Measurements from ENCODE around the gene ROS1.

ROS1 gene

DNA sequence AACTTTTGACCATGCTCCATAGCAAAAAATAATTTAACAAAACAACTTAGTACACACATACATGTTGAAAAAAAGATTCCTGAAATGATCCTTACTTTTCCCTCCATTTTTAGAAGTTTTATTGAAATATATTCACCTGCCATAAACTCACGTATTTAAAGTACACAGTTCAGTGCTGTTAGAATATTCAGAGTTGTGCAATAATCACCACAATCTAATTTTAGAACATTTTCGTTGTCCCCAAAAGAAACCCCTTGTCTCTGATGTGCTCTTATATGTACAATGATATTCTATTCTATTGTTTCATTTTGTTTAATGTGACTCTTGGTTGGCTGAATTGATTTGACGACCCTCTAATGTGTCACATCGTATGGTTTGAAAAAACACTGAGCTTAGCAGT lies 15.9 kb downstream of the ROS1 start:
- Histone ChIP-seq H3K27me3 (ENCODE audit: insufficient read depth, insufficient read length) (no peaks in the 10 kb centered on the region), H3K9me3 (ENCODE audit: insufficient read depth, low read length) (no peaks in the 10 kb centered on the region), H3K36me3 (ENCODE audit: insufficient read depth, insufficient read length, low read length) (no peaks in the 10 kb centered on the region), H3K9ac (ENCODE audit: insufficient read length, low read depth) (no peak overlapping the region), H3K4me1 (ENCODE audit: insufficient read depth, insufficient read length) (no peaks in the 10 kb centered on the region), H3K4me3 (ENCODE audit: insufficient read length, low read depth) (no peak overlapping the region)
- TF ChIP-seq YY1 (IDR thresholded peaks at IDR 0.05; ENCODE audit: insufficient read depth, insufficient read length) (no peak), SUZ12 (IDR thresholded peaks at IDR 0.05; ENCODE audit: extremely low read depth, insufficient read depth, insufficient read length) (no peak), ZNF274 (IDR thresholded peaks at IDR 0.05; ENCODE audit: low read depth, low read length) (no peak)
- DNase-seq (ENCODE audit: low read depth, low spot score) = no peak

DNA sequence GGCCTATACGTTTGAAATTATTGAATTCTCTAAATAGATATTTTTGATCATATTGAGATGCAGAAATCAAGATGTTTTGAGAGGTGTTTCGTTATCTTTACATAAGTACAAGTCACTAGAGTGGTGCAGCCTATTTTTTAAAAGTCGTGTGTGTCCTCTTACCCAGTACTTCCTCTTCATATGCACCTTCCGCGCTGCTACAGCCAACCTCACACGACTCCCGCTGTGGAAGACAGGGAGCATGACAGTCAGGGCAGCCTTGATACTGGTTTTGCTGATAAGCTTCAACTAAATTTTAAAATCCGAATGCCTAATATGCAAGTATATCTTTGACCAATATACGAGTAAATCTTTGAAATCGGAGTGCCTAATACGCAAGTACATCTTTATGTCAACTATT lies 16.3 kb downstream of the ROS1 start:
- DNase-seq (ENCODE audit: low read depth, low spot score) = no peak
- TF ChIP-seq ZNF274 (IDR thresholded peaks at IDR 0.05; ENCODE audit: low read depth, low read length) (no peak), YY1 (IDR thresholded peaks at IDR 0.05; ENCODE audit: insufficient read depth, insufficient read length) (no peak), SUZ12 (IDR thresholded peaks at IDR 0.05; ENCODE audit: extremely low read depth, insufficient read depth, insufficient read length) (no peak)
- Histone ChIP-seq H3K4me1 (ENCODE audit: insufficient read depth, insufficient read length) (no peaks in the 10 kb centered on the region), H3K9ac (ENCODE audit: insufficient read length, low read depth) (no peak overlapping the region), H3K27me3 (ENCODE audit: insufficient read depth, insufficient read length) (no peaks in the 10 kb centered on the region), H3K36me3 (ENCODE audit: insufficient read depth, insufficient read length, low read length) (no peaks in the 10 kb centered on the region), H3K9me3 (ENCODE audit: insufficient read depth, low read length) (no peaks in the 10 kb centered on the region), H3K4me3 (ENCODE audit: insufficient read length, low read depth) (no peak overlapping the region)

DNA sequence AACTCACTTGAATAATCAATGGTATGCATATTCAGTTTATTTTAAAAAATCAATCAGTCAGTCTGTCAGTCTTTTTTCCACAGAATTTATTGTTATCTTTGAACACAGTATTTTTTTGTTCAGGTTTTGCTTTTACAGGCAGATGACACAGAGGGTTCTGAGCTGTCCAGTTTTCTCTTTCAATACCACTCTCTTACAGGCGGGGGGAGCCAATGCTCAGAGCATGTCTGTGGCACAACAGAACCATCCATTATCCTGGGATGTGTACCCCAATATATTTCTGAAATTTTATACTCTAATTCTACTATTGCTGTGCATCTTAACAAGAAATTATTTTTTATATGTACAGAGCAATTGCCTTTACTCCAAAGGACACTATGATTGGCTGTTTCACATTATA lies 21.2 kb downstream of the ROS1 start:
- TF ChIP-seq ZNF274 (IDR thresholded peaks at IDR 0.05; ENCODE audit: low read depth, low read length) (no peak), YY1 (IDR thresholded peaks at IDR 0.05; ENCODE audit: insufficient read depth, insufficient read length) (no peak), SUZ12 (IDR thresholded peaks at IDR 0.05; ENCODE audit: extremely low read depth, insufficient read depth, insufficient read length) (no peak)
- Histone ChIP-seq H3K4me1 (ENCODE audit: insufficient read depth, insufficient read length) (no peaks in the 10 kb centered on the region), H3K9ac (ENCODE audit: insufficient read length, low read depth) (no peak overlapping the region), H3K36me3 (ENCODE audit: insufficient read depth, insufficient read length, low read length) (no peaks in the 10 kb centered on the region), H3K27me3 (ENCODE audit: insufficient read depth, insufficient read length) (no peaks in the 10 kb centered on the region), H3K9me3 (ENCODE audit: insufficient read depth, low read length) (no peaks in the 10 kb centered on the region), H3K4me3 (ENCODE audit: insufficient read length, low read depth) (no peak overlapping the region)
- DNase-seq (ENCODE audit: low read depth, low spot score) = no peak

DNA sequence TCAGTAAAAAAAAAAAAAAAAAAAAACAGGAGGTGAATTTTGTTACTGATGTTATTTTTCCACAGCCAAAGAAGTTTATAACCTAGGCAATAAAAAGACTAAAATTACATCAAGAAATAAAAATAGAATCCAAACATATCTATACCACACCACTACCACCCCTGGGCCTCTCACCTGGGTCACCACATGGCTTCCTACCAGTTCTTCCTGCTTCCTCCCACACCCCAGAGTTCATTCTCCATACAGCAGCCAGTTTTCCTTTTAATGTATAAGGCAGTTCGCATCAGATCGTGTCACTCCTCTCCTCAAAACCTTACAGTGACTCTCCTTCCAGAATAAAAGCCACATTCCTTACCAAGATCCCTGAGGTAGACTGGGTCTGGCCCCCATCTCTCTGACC lies 23.9 kb downstream of the ROS1 start:
- Histone ChIP-seq H3K4me1 (ENCODE audit: insufficient read depth, insufficient read length) (no peaks in the 10 kb centered on the region), H3K27me3 (ENCODE audit: insufficient read depth, insufficient read length) (no peaks in the 10 kb centered on the region), H3K36me3 (ENCODE audit: insufficient read depth, insufficient read length, low read length) (no peaks in the 10 kb centered on the region), H3K9ac (ENCODE audit: insufficient read length, low read depth) (no peak overlapping the region), H3K4me3 (ENCODE audit: insufficient read length, low read depth) (no peak overlapping the region), H3K9me3 (ENCODE audit: insufficient read depth, low read length) (no peaks in the 10 kb centered on the region)
- TF ChIP-seq YY1 (IDR thresholded peaks at IDR 0.05; ENCODE audit: insufficient read depth, insufficient read length) = no peak
- no peak for TF ChIP-seq ZNF274 (IDR thresholded peaks at IDR 0.05; ENCODE audit: low read depth, low read length)
- TF ChIP-seq SUZ12 (IDR thresholded peaks at IDR 0.05; ENCODE audit: extremely low read depth, insufficient read depth, insufficient read length) = no peak
- DNase-seq (ENCODE audit: low read depth, low spot score) = no peak

DNA sequence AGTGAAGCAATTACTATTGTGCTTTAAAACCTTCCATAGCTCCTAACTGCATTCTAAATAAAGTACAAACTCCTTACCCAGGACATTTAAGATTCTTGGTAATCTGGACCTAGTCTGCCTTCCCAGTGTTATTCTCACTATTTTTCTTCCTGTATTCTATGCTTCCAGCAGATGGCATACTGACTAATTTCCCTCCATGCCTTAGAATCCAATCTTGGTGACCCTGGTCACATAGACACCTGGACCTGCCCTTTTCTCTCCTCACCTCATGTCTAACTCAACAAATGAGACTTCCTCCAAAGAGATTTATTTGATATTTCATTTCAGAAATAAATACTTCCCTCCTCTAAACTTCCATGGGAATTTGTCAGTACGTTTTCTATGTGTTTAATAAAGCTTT lies 25.8 kb downstream of the ROS1 start:
- Histone ChIP-seq H3K9me3 (ENCODE audit: insufficient read depth, low read length) (no peaks in the 10 kb centered on the region), H3K27me3 (ENCODE audit: insufficient read depth, insufficient read length) (no peaks in the 10 kb centered on the region), H3K36me3 (ENCODE audit: insufficient read depth, insufficient read length, low read length) (no peaks in the 10 kb centered on the region), H3K4me1 (ENCODE audit: insufficient read depth, insufficient read length) (no peaks in the 10 kb centered on the region), H3K4me3 (ENCODE audit: insufficient read length, low read depth) (no peak overlapping the region), H3K9ac (ENCODE audit: insufficient read length, low read depth) (no peak overlapping the region)
- no peak for TF ChIP-seq YY1 (IDR thresholded peaks at IDR 0.05; ENCODE audit: insufficient read depth, insufficient read length)
- TF ChIP-seq SUZ12 (IDR thresholded peaks at IDR 0.05; ENCODE audit: extremely low read depth, insufficient read depth, insufficient read length) = no peak
- no peak for TF ChIP-seq ZNF274 (IDR thresholded peaks at IDR 0.05; ENCODE audit: low read depth, low read length)
- DNase-seq (ENCODE audit: low read depth, low spot score) = no peak

DNA sequence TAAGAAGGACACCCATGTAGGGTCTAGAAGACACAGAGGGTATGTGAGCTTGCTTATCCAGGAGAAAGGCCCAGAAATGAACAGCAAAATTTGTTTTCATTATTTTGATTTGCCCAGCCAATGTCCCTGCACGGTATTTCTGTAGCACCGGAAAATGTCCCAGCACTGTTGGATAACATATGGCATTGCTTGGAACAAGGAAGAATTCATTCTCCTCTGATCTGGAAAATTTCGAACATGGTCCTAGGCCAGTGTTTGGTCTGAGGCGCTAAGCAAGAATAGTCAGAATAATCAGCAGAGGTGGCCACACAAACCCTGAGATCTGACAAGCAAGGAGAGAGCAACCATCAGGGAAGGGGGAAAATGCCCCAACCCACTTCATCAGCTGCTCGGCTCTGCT lies 26.6 kb downstream of the ROS1 start:
- Histone ChIP-seq H3K36me3 (ENCODE audit: insufficient read depth, insufficient read length, low read length) (no peaks in the 10 kb centered on the region), H3K4me1 (ENCODE audit: insufficient read depth, insufficient read length) (no peaks in the 10 kb centered on the region), H3K4me3 (ENCODE audit: insufficient read length, low read depth) (no peak overlapping the region), H3K9ac (ENCODE audit: insufficient read length, low read depth) (no peak overlapping the region), H3K27me3 (ENCODE audit: insufficient read depth, insufficient read length) (no peaks in the 10 kb centered on the region), H3K9me3 (ENCODE audit: insufficient read depth, low read length) (no peaks in the 10 kb centered on the region)
- no peak for DNase-seq (ENCODE audit: low read depth, low spot score)
- TF ChIP-seq SUZ12 (IDR thresholded peaks at IDR 0.05; ENCODE audit: extremely low read depth, insufficient read depth, insufficient read length) (no peak), ZNF274 (IDR thresholded peaks at IDR 0.05; ENCODE audit: low read depth, low read length) (no peak), YY1 (IDR thresholded peaks at IDR 0.05; ENCODE audit: insufficient read depth, insufficient read length) (no peak)

DNA sequence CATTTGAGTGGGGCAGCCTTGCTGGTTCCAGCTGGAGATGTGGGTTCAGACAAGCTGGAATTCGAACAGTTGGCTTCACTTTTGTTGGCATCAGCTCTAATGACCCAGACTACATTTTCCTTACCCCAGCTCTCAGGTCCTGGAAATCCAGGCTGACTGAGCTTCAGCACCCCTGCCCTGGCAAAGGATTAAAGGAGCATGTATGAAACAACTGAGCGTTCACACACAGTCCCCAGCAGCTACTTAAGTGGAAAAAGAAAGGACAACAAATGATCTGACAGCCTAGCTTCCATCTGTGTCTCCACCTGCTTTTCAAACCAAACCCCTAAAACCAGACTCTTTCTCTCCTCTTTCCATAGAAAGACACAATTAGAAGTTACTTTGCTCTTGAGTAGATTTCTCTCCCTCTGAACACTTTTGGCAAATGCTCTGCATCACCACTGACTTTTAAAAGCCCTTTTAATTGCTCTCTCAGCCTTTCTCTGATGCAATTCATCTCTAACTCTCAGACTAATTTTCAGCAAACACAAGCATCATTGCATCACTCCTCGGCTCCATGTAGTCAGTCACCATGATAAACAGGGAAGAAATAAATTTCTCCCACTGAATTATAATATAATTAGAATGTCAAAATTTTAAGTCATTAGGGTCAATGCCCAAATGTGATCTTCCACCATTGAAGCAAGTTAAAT lies 28.1 kb downstream of the ROS1 start:
- H3K27me3 ChIP-seq (ENCODE audit: insufficient read depth, insufficient read length) = no peaks in the 10 kb centered on the region
- TF ChIP-seq YY1 (IDR thresholded peaks at IDR 0.05; ENCODE audit: insufficient read depth, insufficient read length) (no peak), ZNF274 (IDR thresholded peaks at IDR 0.05; ENCODE audit: low read depth, low read length) (no peak), SUZ12 (IDR thresholded peaks at IDR 0.05; ENCODE audit: extremely low read depth, insufficient read depth, insufficient read length) (no peak)
- no peaks in the 10 kb centered on the region for H3K9me3 ChIP-seq (ENCODE audit: insufficient read depth, low read length)
- no peak overlapping the region for H3K4me3 ChIP-seq (ENCODE audit: insufficient read length, low read depth)
- H3K9ac ChIP-seq (ENCODE audit: insufficient read length, low read depth) = no peak overlapping the region
- no peaks in the 10 kb centered on the region for H3K36me3 ChIP-seq (ENCODE audit: insufficient read depth, insufficient read length, low read length)
- DNase-seq (ENCODE audit: low read depth, low spot score) = no peak
- H3K4me1 ChIP-seq (ENCODE audit: insufficient read depth, insufficient read length) = no peaks in the 10 kb centered on the region

All from NT2/D1 (cell line).